ENCODE data around the gene PRKCE.

GRCh38 chr2:45622336-45623075 lies 29.0 kb upstream of the PRKCE start:
- TF ChIP-seq, protein P1, sequence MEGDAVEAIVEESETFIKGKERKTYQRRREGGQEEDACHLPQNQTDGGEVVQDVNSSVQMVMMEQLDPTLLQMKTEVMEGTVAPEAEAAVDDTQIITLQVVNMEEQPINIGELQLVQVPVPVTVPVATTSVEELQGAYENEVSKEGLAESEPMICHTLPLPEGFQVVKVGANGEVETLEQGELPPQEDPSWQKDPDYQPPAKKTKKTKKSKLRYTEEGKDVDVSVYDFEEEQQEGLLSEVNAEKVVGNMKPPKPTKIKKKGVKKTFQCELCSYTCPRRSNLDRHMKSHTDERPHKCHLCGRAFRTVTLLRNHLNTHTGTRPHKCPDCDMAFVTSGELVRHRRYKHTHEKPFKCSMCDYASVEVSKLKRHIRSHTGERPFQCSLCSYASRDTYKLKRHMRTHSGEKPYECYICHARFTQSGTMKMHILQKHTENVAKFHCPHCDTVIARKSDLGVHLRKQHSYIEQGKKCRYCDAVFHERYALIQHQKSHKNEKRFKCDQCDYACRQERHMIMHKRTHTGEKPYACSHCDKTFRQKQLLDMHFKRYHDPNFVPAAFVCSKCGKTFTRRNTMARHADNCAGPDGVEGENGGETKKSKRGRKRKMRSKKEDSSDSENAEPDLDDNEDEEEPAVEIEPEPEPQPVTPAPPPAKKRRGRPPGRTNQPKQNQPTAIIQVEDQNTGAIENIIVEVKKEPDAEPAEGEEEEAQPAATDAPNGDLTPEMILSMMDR (IDR thresholded peaks at IDR 0.05), result no peak
- no peak for TF ChIP-seq POLR2A (IDR thresholded peaks at IDR 0.05)
